Measurements from ENCODE around the gene COL21A1. TPM values are rescaled to one million over a fixed set of nuclear protein-coding genes. Genes with fewer than 3 reads are reported as not detected.

The COL21A1 gene
- total RNA-seq, 1 donor from 2014 or later, result not detected

DNA sequence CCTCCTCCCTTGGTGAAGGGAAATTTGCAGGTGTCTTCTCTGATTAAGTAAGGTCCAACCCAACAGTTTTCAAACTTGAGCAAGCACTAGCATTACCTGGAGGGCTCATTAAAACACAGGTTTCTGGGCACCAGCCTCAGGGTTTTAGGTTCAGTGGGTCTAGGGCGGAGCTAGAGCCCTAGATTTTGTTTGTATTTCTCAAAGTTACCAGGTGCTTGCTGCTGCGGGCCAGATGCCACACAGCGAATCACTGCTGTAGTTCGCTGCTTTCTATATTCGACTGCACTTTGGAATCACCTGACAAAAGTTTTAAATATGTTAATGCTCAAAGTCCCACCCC is 869 bp downstream of the COL21A1 start:
- DNase-seq (ENCODE audit: low read depth), result no peak
- H3K4me3 ChIP-seq (ENCODE audit: low read depth, low read length), result peak overlapping the region; percentile 45
- TF ChIP-seq, protein P1, sequence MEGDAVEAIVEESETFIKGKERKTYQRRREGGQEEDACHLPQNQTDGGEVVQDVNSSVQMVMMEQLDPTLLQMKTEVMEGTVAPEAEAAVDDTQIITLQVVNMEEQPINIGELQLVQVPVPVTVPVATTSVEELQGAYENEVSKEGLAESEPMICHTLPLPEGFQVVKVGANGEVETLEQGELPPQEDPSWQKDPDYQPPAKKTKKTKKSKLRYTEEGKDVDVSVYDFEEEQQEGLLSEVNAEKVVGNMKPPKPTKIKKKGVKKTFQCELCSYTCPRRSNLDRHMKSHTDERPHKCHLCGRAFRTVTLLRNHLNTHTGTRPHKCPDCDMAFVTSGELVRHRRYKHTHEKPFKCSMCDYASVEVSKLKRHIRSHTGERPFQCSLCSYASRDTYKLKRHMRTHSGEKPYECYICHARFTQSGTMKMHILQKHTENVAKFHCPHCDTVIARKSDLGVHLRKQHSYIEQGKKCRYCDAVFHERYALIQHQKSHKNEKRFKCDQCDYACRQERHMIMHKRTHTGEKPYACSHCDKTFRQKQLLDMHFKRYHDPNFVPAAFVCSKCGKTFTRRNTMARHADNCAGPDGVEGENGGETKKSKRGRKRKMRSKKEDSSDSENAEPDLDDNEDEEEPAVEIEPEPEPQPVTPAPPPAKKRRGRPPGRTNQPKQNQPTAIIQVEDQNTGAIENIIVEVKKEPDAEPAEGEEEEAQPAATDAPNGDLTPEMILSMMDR (conservative IDR thresholded peaks at IDR 0.05; ENCODE audit: low read depth, low read length), result no peak

DNA sequence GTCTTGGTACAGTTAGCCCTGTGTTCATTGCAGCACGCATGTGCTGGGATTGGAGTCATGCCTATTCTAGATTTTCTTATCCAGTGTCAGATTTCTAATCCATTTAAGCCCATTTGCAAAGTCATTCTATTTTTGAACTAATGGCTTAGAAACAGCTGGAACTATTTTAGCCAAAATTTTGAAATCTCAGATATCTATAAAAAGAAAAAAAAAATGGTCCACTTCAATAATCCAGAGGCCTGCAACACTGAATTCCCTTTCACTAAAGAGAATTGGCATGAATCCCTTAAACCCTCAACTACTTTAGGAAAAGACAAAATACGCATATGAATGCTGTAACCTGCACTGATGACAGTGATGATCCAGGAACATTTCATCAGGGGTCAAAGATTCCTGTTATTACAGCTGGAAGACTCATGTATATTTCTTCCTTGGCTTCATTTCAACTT is 1.5 kb downstream of the COL21A1 start:
- TF ChIP-seq, protein P1 (conservative IDR thresholded peaks at IDR 0.05; ENCODE audit: low read depth, low read length), result no peak
- DNase-seq (ENCODE audit: low read depth), result no peak
- H3K4me3 ChIP-seq (ENCODE audit: low read depth, low read length), result no peak overlapping the region

DNA sequence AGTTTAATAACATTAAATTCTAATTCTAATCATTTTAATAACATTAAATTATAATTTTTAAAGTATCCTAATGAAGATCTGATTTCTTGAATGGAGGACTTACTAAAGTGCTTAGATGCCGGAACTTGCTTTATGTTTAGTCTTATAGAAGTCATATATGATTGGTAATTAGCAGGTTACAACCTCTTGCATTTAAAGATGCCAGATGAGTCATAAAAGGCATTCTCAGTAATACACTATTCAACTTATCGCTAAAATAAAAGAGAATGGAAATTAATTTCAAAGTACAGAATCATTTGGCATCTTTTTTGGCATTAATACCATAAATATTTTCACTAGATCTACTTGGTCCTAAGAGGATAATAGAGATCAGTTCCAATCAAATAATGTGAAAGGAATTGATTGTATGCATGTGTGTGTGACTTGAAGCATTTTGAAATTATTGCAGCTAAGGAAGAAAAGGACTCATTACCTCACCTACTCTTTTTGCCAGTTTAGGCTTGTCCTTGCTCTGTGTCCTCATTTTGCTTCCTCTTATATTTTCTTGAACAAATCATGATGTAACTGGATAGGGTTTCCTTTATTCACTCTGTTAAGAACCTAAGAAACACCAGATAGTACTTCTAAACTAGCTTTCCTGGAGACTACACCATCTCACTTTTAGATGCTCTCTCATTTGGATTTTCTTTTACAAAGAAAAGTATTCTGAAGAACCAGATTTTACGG is 2.7 kb downstream of the COL21A1 start:
- H3K4me3 ChIP-seq (ENCODE audit: low read depth, low read length), result no peak overlapping the region
- DNase-seq (ENCODE audit: low read depth), result no peak
- TF ChIP-seq, protein P1 (conservative IDR thresholded peaks at IDR 0.05; ENCODE audit: low read depth, low read length), result no peak

DNA sequence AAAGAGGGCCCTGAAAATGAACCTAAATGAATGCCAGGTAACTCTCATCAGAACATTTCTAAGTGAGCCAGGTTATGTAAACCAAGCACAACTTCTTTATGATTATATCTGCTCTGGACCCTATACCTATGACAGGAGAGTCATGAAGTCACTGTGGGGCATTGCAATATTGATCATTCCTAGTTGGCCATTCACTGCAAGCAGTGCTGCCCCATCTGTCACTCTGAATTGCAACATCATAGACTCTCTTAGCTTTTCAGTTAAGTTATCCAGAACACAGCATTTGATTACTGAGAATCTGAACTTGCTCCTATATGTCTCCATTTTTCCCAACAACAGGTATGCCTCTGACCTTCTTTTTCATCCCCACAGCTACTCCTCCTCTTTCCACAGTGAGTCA is 3.3 kb downstream of the COL21A1 start:
- TF ChIP-seq, protein P1 (conservative IDR thresholded peaks at IDR 0.05; ENCODE audit: low read depth, low read length), result no peak
- no peak for DNase-seq (ENCODE audit: low read depth)
- no peak overlapping the region for H3K4me3 ChIP-seq (ENCODE audit: low read depth, low read length)

DNA sequence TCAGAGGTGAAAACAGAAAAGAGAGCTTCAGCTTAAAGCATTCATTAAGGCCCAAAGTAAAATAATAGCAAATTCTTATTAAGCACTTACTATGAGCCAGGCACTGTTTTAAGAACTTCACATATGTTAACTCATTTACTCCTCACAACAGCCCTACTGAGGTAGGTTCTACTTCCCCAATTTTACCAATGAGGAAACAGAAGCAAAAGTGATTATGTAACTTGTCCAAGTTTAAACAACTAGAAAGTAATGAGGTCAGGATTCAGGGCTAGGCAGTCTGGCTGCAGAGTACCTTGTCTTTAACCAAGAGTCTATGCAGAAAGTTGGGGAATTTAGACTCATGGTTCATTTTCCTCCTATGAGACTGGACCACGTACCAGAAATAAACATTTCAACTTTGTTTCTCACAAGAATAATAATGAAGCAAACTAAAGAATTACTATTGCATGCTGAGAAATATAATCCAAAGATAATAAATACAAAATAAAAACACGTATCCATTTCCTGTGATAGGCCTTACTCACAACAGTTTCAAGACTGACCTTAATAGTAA is 3.8 kb downstream of the COL21A1 start:
- DNase-seq (ENCODE audit: low read depth), result no peak
- TF ChIP-seq, protein P1 (conservative IDR thresholded peaks at IDR 0.05; ENCODE audit: low read depth, low read length), result no peak
- H3K4me3 ChIP-seq (ENCODE audit: low read depth, low read length), result no peak overlapping the region

DNA sequence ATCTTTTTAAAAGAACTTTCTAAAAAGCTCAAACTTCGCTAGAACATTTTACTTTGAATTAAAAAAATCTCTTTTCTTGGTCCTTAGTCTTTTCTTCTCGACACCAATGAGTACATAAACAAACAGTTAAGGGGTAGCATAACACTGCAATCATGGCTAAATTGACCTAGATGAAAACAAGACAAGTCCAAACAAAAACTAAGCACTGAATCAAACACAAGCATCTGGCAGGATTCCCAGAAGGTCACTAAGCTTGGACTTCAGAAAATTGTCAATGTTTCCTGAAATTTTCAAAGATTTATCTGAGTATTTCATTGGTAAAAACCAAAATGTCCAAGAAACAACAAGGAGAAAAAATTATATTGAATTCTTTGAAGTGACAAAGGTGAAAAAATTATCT is 5.0 kb downstream of the COL21A1 start:
- no peak for DNase-seq (ENCODE audit: low read depth)
- H3K4me3 ChIP-seq (ENCODE audit: low read depth, low read length), result no peak overlapping the region
- TF ChIP-seq, protein P1 (conservative IDR thresholded peaks at IDR 0.05; ENCODE audit: low read depth, low read length), result no peak

Measured in epithelial cell of proximal tubule (primary cell).